Glomerular visceral epithelial cell (primary cell): ENCODE data around the gene FBXL14.
"Not testable (repeated sequence)": the region's sequence is repeated elsewhere in the genome, so short reads cannot be mapped to it uniquely, and the experiment has no call there.

Experiments
- DNase-seq: peaks from one replicate; pipeline ENCODE4 v3.0.0-alpha.2; 2016; ENCODE audit errors: extremely low spot score

Gene FBXL14

DNA sequence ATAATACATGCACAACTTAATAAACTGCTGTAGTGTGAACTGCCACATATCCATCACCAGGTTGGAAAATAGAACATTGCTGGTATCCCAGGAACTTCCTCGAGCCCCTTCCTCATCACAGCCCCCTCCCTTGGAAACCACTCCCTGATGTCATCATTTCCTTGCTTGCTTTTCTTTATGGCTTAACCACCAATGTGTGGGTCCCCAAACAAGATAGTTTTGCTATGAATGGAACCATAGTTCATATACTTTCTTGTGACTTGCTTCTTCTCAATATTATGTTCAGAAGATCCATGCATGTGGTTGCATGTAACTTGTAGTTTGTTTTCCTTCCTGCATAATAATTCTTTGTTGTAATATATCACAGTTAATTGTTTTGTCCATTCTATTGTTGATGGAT lies 25.7 kb upstream of the FBXL14 start:
- no peak for DNase-seq

DNA sequence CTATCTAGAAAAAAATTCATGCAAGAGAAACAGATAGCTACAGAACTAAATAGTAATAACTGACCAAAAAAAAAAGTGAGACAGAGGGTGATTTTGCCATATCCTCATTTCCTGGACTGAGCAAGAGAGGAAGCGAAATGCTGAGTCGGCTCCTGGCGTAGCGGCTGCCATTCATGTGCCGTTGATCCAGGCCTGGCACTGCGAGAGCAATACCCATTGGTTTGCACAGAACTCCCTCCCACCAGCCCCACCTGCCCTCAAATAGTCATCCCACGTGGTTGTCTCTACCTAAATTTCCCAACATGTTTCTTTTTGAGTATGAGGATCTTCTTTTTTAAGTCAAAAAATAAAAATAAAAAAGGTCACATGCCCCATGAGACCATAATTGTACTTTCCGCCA lies 25.2 kb upstream of the FBXL14 start:
- DNase-seq = no peak

DNA sequence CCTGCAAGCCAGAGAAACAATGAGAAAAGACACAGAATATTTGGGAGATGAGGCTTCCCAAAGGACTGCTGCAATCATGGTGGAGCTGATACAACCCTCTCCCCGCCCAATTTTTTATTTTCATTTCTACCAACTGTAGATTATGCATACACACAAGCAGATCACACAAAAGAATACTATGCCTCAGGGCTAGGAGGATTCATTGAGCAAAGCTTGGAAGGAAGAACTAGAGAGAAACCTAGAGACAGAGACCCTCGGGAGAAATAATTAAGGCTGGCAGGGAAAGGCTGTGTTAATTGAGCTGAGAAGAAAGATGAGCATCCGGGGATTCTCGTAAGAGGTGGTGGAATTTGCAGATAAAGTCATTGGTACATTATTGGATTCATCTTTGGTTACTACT lies 24.8 kb upstream of the FBXL14 start:
- no peak for DNase-seq

DNA sequence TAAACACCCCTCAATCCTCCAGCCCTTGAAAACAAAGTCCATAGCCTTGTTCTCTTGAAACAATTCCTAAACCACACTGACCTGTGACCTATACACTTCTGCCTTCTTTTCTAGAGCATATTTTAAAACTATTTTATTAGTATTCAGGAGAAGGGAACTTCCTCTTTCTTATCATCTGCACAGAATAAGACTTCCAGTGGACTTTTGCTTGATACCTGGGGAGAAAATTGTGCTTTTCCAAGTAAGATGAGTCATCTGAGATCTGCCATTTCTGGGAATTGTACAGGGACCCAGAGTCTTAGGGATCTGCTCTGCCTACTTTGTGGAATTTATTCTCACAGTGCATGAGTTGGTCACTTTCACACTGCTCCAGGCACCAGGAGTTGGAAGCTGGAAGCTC lies 24.1 kb upstream of the FBXL14 start:
- DNase-seq = peak; percentile 33

DNA sequence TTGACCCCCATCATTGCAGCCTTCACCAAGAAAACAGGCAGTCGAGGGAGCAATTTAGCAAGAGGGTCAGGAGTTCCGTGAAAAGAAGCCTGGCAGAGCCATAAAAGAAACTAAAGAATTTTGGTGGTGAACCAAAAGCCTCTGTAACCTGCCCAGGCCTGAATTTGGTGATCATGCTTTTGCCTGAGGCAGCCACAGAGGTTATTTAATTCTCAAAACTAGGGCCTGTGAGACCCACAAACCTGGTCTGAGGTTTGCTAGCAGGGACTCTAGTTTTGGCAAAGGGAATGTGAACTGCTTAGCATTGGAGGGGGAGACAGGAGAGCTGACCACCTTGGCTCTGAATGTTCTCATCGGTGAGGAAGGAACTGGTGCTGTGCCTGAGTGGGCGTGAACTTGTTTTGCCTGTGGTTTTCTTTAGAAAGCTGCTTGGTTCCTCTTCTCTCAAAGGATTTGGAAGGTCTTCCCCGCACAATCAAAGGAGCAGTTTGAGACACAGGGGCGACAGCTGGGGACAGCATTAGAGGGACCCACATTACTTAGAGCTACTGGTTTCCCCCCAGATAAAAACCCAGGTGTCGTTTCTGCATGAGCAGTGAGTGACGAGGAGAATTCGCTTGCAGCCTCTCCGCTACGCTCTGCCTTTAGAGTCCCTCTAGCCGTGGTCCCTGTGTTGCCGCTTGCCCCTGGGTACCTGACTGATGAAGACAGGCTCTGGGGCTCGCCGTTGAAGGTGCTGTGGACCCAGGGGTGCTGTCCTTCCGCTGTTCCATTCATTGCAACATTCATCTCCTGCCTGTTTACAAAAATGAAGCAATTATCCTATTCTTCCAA lies 22.1 kb upstream of the FBXL14 start:
- no peak for DNase-seq

DNA sequence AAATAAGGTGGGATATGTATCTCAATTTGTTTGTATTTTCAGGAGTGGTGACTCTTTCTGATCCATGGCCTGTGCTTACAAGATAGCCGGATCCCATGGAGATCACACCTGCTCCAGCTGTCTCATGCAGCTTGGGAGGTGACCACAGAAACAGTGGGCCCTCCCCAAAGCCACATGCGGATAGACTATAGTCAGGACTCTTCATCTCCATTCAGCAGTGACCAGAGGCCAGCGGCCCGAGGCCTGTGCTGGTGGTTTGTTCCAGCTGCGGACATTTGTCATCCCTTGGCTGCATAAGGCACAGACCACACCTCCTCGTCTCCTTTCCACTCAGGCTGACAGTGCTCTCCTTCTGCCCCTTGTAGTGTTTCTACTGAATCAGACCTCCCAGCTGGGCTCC lies 20.0 kb upstream of the FBXL14 start:
- DNase-seq = no peak

DNA sequence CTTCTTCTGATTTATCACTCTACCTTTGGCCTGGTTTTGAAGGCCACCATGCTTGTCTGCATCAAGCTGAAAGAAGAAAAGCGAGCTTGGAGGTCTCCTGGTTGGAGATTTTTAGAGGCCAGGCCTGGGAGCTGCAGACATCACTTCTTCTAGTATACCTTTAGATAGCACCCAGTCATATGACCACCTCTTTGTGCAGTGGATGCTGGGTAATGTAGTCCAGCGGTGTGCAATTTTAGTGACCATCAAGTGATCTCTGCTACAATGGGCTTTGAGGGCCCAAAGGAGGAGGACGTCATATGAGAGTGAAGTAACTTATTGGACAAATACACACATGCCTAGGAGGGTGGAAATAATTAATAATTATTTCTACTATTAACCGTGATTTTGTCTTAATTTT lies 19.5 kb upstream of the FBXL14 start:
- DNase-seq = no peak

DNA sequence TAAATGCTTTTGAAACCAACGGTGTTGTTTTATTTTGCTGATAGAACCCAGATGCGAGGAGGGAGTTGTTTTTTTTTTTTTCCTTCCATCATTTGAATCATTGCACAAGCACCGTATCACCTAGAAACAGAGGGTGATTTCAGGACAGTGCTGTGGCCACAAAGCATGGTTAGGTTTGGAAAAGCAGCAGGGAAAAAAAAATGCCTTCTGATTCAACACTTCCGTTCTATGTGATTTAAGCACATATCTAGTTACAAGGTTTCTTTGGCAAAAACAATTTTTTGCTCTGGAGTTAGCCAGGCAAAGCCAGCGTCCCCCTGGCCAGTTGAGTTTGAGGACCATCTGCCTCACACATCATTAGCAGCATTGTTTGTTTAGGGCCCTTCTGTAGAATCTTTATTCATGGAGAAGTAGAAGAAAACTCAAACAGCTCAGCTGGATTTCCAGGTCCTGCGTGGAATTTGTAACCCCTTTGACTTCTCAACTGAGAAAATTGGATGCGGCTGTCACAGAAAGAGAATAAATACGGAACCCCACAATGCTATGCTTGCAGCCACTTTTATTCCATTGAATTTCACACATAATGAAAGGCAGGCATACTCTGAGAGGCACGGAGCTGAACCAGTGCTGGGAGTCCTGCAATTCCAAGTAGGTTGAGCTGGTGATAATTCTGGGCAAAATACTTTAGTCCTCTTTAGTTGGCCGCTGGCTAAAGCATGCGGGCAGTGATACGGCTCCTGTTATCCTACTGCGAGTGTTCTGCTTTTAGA lies 17.6 kb upstream of the FBXL14 start:
- DNase-seq = peak; percentile 43

DNA sequence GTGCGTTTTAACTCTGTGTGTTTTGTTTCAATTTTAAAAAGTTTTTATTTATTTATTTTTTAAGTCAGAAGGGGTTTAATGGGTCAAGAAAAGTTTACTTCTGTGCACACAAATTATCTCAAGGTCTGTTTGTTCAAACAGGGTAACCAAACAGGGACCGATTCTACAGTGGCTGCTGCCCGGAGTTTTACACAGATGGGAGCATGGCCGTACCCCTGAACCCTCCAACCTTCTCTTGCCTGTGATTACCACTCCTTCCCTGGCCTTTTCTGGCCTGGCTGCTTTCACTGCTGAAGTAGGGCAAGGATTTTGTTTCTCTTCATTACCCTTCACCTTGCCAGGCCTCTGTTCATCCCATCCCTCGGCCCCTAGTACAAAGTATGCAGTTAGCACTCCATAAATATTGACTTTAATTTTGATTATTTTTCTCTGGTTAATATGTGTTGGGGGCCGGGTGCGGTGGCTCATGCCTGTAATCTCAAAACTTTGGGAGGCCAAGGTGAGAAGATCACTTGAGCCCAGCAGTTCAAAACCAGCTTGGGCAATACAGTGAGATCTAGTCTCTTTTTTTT lies 15.8 kb upstream of the FBXL14 start:
- DNase-seq = no peak

DNA sequence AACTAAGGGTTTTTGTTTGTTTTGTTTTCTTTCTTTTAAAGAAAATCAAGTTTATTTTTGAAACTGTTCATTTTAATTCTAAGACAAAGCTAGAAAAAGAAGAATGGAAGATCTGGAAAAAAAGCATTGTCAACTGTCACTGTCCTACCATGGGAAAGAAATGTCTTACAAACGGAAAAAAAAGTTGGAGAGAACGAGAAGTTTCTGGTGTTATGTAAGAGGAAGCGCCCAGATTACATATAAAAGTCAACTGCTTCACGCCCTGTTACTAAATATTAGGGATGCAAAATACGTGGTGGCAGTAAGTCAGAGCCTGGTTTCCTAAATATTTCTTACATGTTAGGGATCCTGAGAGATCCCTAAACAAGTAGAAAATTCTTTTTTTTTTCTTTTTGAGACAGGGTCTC lies 14.3 kb upstream of the FBXL14 start:
- DNase-seq = no peak

DNA sequence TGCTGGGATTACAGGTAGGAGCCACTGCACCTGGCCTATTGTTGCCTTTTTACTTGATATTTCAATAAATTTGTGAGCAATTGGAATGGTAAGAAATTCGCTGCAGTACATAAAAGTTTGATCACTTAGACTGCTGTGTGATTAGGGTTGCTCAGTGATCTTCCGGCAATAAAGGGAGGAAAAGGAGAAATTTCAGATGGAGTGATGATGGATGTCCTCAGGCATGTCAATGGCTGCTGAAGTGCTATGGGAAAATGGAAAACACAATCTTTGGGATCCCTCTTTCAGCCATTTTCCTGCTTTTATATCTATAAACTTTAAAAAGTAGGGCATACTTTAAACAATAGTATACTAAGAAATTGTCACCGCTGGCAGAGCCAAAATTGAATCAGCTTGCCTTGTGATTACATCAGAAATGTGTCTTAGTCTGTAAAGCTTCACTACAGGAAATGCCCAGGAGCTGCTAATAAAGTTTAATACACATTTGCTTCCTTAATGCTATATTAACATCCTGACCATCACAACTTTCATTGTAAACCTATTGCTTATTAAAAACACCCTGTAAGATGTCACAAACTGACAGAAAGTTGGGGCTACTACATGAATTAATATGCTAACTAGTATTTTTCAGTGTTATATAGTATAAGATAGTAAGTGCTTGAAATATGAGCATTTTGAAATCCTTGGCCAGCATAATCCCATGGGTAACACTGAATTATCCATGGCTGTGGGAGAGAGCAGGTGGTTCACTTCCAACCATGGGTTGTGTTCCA lies 13.7 kb upstream of the FBXL14 start:
- no peak for DNase-seq

DNA sequence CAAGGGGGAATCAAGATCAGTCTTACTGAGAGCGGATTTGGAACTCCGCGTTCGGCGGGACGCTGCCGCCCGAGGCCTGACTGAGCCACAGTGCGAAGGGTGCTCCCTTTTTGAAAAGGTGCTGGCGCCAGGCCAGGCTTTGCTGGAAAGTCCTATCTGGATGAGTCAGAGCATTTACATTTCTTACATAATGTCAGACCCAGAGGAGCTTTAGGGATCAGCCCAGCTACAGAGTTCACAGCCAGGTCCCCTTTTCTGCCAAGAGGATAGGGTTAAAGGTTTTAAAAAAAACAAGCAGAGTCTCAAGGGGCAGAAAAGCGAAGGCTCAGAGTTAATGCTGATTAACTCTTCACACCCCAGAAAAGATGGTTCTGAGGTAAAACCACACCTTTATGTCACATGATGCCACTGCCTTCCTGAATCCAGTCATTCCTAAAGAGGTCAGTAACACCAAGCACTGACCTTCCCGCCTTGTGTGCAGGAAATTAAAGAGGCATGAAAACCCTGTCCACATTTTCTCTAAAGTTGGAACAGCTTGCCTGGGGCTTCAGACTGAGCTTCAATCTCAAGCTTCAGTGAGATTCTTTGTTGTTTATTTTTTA lies 11.7 kb upstream of the FBXL14 start:
- peak; percentile 88 for DNase-seq

DNA sequence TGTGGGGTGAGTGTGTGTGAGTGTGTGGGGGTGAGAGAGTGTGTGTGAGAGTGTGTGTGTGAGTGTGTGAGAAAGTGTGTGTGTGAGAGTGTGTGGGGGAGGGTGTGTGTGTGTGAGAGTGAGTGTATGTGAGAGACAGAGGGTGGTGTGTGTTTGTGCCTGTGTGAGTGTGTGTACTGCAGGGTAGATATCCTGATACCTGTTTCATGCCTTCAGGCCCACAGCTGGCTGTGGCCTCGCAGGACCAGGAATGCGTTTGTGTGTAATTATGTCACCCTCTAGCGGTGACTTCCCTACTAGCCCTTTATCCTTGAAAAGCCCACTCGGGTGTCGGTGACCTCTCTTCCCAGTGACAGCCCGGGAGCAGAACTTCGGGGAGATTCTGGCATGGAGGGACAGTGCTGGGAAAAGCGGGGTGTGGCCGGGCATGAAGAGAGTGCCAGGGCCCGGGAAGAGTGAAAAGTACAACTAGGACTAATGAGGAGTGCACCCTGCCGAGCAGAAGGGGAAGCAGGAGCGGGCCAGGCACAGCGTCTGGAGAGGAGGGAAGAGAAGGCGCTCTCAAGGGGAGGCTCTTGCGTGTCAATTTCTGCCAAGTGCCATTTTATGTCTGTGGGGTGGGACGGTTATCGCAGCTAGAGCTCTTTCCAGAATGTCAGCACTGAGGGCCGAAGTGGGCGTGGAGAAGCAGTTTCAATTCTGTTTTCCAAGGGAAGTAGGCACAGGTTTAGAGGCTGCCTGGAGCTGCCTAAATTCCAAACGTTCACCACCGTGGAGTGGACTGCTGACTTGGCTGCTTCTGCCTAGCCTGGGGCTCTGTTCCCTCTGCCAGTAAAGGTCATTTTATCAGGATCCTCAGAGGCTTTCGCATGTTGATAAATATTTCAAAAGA lies 11.0 kb upstream of the FBXL14 start:
- peak; percentile 83 for DNase-seq

DNA sequence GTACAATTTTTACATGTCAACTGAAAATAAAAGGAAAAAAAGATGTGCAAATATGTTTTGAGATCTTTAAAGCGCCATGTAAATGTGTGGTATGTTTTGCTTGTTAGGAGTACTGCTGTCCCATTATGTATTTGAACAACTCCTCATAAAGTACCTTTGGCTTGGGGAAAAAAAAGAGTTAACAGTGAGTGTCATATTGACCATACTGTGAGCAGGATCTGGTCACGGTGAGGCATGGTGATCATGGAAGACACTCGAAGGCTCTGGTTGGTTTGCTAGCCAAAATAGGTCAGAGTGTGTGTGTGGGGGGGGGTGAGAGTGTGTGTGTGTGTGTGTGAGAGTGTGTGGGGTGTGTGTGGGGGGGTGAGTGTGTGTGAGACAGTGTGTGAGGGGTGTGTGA lies 10.1 kb upstream of the FBXL14 start:
- DNase-seq = no peak

DNA sequence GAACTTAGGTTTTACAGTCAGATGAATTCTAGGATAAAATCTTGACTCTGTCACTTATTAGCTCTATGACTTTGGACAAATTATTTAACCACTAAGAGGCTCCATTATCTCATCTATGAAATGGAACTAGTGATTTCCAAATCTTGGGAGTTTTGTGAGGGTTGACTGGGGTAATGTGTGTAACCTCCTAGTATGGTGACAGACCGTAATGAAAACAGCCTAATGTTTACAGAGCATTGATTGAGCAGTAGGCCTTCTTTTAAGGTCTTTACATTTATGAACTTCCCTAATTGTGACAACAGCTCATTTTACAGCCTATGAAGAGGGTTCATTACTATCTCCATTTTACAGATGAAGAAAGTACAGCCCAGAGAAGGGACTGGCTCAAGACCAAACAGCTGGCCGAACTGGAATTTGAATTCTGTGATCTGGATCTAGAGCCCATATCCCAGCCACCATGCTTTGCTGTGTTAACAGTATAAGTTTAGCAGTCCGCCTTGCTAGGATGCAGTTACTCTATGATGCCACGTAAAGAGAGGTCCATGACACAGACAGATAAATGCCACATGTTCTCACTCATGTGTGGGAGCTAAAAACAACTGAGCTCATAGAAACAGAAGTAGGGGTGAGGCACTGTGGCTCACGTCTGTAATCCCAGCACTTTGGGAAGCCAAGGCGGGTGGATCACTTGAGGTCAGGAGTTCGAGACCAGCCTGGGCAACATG lies 9.1 kb upstream of the FBXL14 start:
- no peak for DNase-seq

DNA sequence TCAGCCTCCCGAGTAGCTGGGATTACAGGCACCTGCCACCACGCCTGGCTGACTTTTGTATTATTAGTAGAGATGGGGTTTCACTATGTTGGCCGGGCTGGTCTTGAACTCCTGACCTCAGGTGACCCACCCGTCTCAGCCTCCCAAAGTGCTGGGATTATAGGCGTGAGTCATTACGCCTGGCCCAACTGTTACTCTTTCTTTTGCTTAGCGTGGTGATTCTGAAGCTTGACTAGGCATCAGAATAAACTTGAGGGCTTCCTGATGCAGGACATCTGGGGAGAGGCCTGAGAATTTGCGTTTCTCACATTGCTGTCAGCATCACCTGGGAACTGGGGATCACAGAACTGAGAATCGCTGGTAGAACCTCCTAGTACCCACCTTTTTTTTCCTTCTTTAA lies 8.3 kb upstream of the FBXL14 start:
- DNase-seq = not testable (repeated sequence)

DNA sequence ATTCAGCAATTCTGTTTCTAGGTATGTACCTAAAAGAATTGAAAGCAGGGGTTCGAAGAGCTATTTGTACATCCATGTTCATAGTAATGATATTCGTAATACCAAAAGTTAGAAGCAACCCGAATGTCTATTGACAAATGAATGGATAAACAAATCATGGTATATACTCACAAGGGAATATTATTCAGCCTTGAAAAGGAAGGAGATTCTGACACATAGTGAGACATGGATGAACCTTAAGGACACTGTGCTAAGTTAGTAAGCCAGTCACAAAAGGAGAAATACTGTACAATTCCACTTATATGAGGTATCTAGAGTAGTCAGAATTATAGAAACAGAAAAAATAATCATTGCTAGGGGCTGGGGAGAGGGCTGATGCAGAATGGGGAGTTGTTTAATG lies 4.4 kb upstream of the FBXL14 start:
- no peak for DNase-seq

DNA sequence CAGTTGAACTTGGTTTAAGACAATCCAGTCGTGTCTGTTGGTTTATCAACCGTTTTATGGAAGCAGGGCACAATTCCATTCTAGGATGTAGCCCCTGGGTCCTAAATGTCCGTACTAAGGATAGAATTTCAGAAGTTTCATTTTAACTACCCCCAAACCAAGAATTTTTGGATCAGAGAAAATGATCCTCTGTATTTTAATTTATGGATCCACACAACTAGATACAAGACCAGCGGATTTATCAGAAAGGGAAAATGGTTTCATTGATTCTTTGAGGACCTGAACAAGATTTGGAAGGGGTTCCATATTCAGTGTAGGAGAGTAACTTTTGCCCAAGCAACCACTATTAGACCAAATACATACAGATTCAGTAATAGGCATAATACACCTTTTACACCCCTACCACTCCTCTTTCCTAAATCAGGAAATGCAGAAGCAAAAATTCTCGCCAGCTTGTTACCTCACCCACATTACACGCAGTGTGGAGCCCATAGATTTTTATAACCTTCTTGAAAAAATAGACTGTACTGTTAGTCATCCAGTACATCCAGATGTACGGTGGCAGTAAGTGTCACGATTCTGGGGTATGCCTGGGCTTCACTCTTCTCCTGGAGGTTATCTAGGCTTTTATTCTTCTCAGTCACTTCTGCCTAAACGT lies 1.4 kb upstream of the FBXL14 start:
- no peak for DNase-seq

DNA sequence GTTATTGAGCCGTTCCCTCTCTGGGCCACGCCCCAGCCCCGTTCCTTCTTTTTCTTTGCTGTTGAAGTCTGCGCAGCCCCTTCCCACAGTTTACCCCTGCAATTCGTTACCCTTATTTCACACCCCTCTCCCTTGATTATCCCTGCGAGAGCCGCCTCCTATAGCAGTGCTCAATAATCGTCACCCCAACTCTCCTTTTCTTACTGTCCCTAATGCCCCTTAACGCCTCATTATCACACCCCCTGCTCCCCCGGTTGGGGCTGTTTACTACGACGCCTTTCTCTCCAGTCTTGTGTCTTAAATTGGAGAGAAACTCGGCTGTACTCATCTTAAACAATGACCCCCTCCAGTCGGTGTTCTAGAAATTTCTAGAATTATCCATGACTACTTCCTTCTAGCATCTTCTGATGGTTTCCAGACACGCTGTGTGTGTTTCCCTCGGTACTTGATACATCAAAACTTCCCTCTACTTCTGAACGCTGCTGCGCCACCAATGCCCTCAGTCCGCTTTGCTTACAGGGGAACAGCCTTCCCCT lies 713 bp upstream of the FBXL14 start:
- DNase-seq = no peak

DNA sequence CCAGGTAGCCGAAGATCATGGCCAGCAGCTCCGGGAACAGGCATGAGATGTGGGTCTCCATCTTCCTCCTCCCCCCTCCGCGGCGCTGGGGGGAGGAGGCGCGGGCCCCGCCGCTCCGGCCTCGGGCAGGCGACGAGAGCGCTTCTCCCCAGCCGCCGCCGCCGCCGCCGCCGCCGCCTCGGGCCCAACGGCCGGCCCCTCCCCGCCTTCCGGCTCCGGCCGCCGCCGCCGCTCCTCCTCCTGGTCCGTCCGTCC lies 448 bp downstream of the FBXL14 start:
- no peak for DNase-seq
